Measurements from ENCODE around the gene B4GALT5. TPM values are rescaled to one million over a fixed set of nuclear protein-coding genes. Genes with fewer than 3 reads are reported as not detected.

The B4GALT5 gene
- total and polyA plus RNA-seq, 7 experiments from 2014 or later: 0.14 to 23.1 (median 3.6) TPM

DNA sequence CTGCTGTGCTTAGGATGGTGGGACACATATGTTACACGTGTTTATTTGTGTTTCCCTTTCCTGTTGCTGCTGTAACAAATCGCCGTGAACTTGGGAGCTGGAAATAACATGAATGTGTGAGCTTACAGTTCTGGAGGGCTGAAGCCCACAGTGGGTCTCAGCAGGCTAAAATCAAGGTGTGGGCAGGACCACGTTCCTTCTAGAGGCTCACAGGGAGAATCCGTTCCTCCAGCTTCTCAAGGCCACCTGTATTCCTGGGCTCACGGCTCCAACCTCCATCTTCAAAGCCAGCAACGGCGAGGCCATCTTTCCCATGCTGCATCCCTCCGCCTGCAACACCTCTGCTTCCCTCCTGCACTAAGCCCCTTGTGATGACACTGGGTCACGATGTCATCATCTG is 118.3 kb downstream of the B4GALT5 start:
- H3K9me3 Mint-ChIP-seq: peaks cover 0 to 19% (median 0%) of the 10 kb centered on the region in 11 donors
- H3K4me3 Mint-ChIP-seq: peak overlapping the region in 1 of 10 donors; percentile 85
- Histone ChIP-seq H3K27ac (ENCODE audit: low read depth, low read length) (no peak overlapping the region), H3K4me1 (ENCODE audit: control insufficient read depth in 2 of 2, insufficient read depth in 2 of 2, low read length in 2 of 2) (peaks cover 0 to 38% of the 10 kb centered on the region in 2 donors), H3K36me3 (ENCODE audit: control insufficient read depth in 2 of 3, insufficient read depth in 3 of 3, low read length in 3 of 3) (no peaks in the 10 kb centered on the region), H3K4me3 (ENCODE audit: low read length) (no peak overlapping the region), H3K9me3 (ENCODE audit: control insufficient read depth in 2 of 3, low read length in 3 of 3) (no peaks in the 10 kb centered on the region), H3K27me3 (ENCODE audit: control insufficient read depth in 2 of 2, insufficient read depth in 2 of 2, low read length in 2 of 2) (no peaks in the 10 kb centered on the region)
- peaks cover 0 to 13% (median 4%) of the 10 kb centered on the region in 5 donors for H3K27me3 Mint-ChIP-seq
- ChIA-PET POLR2A (no interaction called here), CTCF (no interaction called here)
- intact Hi-C loops (cut with micrococcal nuclease): loop anchor here in 1 of 2 donors (2.0 to 10.0 kb wide), 4 partner anchors 19 to 919 kb away; partner anchors contain the start of genes PTPN1 and ZNFX1
- H3K36me3 Mint-ChIP-seq: peaks cover 0 to 56% (median 0%) of the 10 kb centered on the region in 5 donors
- ATAC-seq (no peak), DNase-seq (no peak)
- peaks cover 0 to 85% (median 4%) of the 10 kb centered on the region in 7 donors for H3K4me1 Mint-ChIP-seq
- peak overlapping the region in 1 of 9 donors; percentile 97 for H3K27ac Mint-ChIP-seq

DNA sequence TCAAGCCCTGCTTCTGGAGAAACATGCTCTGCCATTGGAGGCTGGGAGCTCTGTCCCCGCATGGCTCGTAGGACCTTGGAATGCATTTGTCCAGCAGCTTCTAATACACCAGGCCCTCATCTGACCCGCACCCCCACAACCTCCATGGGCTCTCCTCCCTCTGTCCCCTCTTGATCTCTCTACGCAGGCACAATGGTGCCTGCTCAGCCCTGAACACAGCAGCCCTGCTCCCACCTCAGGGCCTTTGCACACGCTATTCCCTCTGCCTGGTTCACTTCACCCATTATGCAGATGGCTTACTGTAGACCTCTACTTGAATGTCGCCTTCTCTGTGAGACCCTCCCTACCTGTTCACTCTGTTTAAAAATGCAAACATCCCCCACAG is 118.8 kb downstream of the B4GALT5 start:
- Mint-ChIP-seq H3K27ac (peak overlapping the region in 1 of 9 donors; percentile 97), H3K36me3 (peaks cover 0 to 57% (median 0%) of the 10 kb centered on the region in 5 donors), H3K9me3 (peaks cover 0 to 24% (median 0%) of the 10 kb centered on the region in 11 donors), H3K4me3 (peak overlapping the region in 1 of 10 donors; percentile 85), H3K4me1 (peaks cover 0 to 85% (median 4%) of the 10 kb centered on the region in 7 donors), H3K27me3 (peaks cover 0 to 13% (median 4%) of the 10 kb centered on the region in 5 donors)
- no peak for DNase-seq
- no peaks in the 10 kb centered on the region for H3K36me3 ChIP-seq (ENCODE audit: control insufficient read depth in 2 of 3, insufficient read depth in 3 of 3, low read length in 3 of 3)
- ChIA-PET CTCF (interaction anchor here (1.0 kb wide), 1 partner anchor 9 kb away, joined by 3 read pairs; no protein-coding TSS in a partner anchor), POLR2A (no interaction called here)
- no peaks in the 10 kb centered on the region for H3K27me3 ChIP-seq (ENCODE audit: control insufficient read depth in 2 of 2, insufficient read depth in 2 of 2, low read length in 2 of 2)
- intact Hi-C loops (cut with micrococcal nuclease): loop anchor here in 1 of 2 donors (2.0 to 10.0 kb wide), 6 partner anchors 18 to 1807 kb away; partner anchors contain the start of genes PTPN1 and ZNFX1
- no peak overlapping the region for H3K4me3 ChIP-seq (ENCODE audit: low read length)
- H3K4me1 ChIP-seq (ENCODE audit: control insufficient read depth in 2 of 2, insufficient read depth in 2 of 2, low read length in 2 of 2): peaks cover 0 to 38% of the 10 kb centered on the region in 2 donors
- H3K27ac ChIP-seq (ENCODE audit: low read depth, low read length): no peak overlapping the region
- no peaks in the 10 kb centered on the region for H3K9me3 ChIP-seq (ENCODE audit: control insufficient read depth in 2 of 3, low read length in 3 of 3)
- no peak for ATAC-seq

DNA sequence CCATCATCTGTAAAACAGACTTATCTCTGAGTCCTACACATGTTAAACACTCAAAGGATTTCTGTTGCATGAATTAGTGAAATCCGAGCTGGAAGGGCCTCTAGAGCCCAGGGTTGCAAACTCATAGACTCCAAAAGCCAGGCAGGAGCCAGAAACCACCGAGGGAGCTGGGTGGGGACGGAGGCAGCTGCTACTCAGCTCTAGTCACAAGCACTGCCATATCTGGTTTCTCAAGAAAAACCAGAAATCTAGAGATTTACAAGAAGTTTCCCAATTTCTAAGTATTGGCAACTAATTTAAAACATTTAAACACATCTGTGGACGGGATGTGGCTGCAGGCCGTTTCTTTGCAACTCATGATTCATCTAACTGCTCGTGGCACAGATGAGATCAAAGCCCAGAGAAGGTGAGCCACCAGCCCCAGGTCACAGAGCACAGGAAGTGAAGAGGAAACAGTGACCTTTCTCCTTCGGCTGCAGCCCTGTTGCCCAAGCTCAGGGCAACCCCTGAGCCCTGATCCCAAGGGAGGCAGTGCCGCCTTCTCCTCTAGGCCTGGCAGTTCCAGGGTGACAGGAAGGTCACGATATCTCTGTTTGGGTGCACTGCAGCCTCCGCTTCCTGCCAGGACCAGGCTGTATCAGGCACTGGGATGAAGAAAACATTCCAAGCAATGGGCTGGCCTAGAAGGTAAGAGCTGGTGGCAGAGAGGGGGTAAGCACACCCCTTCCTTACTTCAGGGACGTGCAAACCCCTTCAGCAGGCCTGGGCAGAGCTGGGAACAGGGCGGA is 119.3 kb downstream of the B4GALT5 start:
- ChIA-PET POLR2A (no interaction called here), CTCF (interaction anchor here (1.0 kb wide), 1 partner anchor 9 kb away, joined by 3 read pairs; no protein-coding TSS in a partner anchor)
- Histone ChIP-seq H3K9me3 (ENCODE audit: control insufficient read depth in 2 of 3, low read length in 3 of 3) (no peaks in the 10 kb centered on the region), H3K36me3 (ENCODE audit: control insufficient read depth in 2 of 3, insufficient read depth in 3 of 3, low read length in 3 of 3) (no peaks in the 10 kb centered on the region), H3K27me3 (ENCODE audit: control insufficient read depth in 2 of 2, insufficient read depth in 2 of 2, low read length in 2 of 2) (no peaks in the 10 kb centered on the region), H3K4me3 (ENCODE audit: low read length) (no peak overlapping the region), H3K4me1 (ENCODE audit: control insufficient read depth in 2 of 2, insufficient read depth in 2 of 2, low read length in 2 of 2) (peaks cover 0 to 38% of the 10 kb centered on the region in 2 donors), H3K27ac (ENCODE audit: low read depth, low read length) (no peak overlapping the region)
- intact Hi-C loops (cut with micrococcal nuclease): loop anchor here in 1 of 2 donors (2.0 to 10.0 kb wide), 6 partner anchors 18 to 1808 kb away; partner anchors contain the start of genes PTPN1 and ZNFX1
- peaks cover 0 to 26% (median 0%) of the 10 kb centered on the region in 11 donors for H3K9me3 Mint-ChIP-seq
- H3K27me3 Mint-ChIP-seq: peaks cover 0 to 13% (median 4%) of the 10 kb centered on the region in 5 donors
- peaks cover 0 to 86% (median 4%) of the 10 kb centered on the region in 7 donors for H3K4me1 Mint-ChIP-seq
- ATAC-seq (no peak), DNase-seq (peak in 1 of 9 donors; percentile 76)
- peak overlapping the region in 1 of 10 donors; percentile 85 for H3K4me3 Mint-ChIP-seq
- H3K36me3 Mint-ChIP-seq: peaks cover 0 to 58% (median 0%) of the 10 kb centered on the region in 5 donors
- H3K27ac Mint-ChIP-seq: peak overlapping the region in 1 of 9 donors; percentile 97

DNA sequence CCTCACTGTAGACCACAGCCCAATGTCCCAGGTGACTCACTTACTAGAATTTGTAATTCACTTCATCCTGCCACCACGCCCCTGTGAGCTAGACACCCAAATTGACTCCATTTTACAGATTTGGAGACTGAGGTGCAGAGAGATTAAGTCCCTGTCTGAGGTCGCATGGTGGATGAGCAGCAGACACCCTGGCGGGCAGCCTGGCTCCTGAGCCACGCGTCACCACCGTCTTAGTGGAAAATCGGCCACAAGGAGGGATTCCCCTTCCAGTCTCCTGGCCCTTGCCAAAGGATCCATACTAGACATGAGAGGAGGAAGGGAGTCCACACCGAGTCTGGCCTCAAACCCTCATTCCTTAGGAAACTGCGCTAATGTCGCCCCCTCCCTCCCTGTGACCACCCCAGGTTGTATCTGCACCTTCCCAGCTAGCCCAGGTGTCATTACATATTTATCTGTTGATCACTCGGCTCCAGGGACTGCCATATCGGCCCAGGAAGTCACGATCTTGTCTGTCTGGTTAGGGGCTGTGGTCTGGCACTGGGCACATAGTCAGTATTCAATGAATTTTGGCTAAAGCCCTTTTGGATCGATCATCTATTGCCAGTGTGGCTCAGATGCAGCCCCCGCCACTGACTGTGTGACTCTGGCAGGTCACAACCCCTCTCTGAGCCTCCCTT is 120.1 kb downstream of the B4GALT5 start:
- Mint-ChIP-seq H3K27ac (peak overlapping the region in 1 of 9 donors; percentile 97), H3K36me3 (peaks cover 0 to 59% (median 0%) of the 10 kb centered on the region in 5 donors), H3K4me1 (peaks cover 0 to 87% (median 4%) of the 10 kb centered on the region in 7 donors), H3K9me3 (peaks cover 0 to 26% (median 0%) of the 10 kb centered on the region in 11 donors), H3K4me3 (peak overlapping the region in 1 of 10 donors; percentile 85), H3K27me3 (peaks cover 0 to 13% (median 4%) of the 10 kb centered on the region in 5 donors)
- no peaks in the 10 kb centered on the region for H3K9me3 ChIP-seq (ENCODE audit: control insufficient read depth in 2 of 3, low read length in 3 of 3)
- ChIA-PET CTCF (no interaction called here), POLR2A (no interaction called here)
- H3K4me1 ChIP-seq (ENCODE audit: control insufficient read depth in 2 of 2, insufficient read depth in 2 of 2, low read length in 2 of 2): peaks cover 0 to 38% of the 10 kb centered on the region in 2 donors
- no peak overlapping the region for H3K4me3 ChIP-seq (ENCODE audit: low read length)
- ATAC-seq (no peak), DNase-seq (no peak)
- H3K27me3 ChIP-seq (ENCODE audit: control insufficient read depth in 2 of 2, insufficient read depth in 2 of 2, low read length in 2 of 2): no peaks in the 10 kb centered on the region
- intact Hi-C loops (cut with micrococcal nuclease): loop anchor here in 1 of 2 donors (2.0 to 10.0 kb wide), 6 partner anchors 17 to 1809 kb away; partner anchors contain the start of genes PTPN1 and ZNFX1
- H3K36me3 ChIP-seq (ENCODE audit: control insufficient read depth in 2 of 3, insufficient read depth in 3 of 3, low read length in 3 of 3): no peaks in the 10 kb centered on the region
- H3K27ac ChIP-seq (ENCODE audit: low read depth, low read length): no peak overlapping the region

DNA sequence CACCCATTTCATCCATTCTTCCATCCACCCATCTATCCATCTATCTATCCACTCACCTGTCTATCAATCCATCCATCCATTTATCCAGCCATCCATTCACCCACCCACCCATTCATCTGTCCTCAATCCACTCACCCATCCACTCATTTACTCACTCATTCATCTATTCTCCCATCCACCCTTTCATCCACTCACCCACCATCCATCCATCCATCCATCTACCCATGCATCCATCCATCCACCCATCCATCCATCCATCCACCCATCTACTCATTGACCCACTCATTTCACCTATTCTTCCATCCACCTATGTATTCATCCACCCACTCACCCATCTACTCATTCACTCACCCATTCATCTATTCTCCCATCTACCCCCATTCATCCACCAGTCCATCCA is 121.6 kb downstream of the B4GALT5 start:
- Histone ChIP-seq H3K36me3 (ENCODE audit: control insufficient read depth in 2 of 3, insufficient read depth in 3 of 3, low read length in 3 of 3) (no peaks in the 10 kb centered on the region), H3K4me1 (ENCODE audit: control insufficient read depth in 2 of 2, insufficient read depth in 2 of 2, low read length in 2 of 2) (peaks cover 0 to 38% of the 10 kb centered on the region in 2 donors), H3K27ac (ENCODE audit: low read depth, low read length) (no peak overlapping the region), H3K4me3 (ENCODE audit: low read length) (no peak overlapping the region), H3K27me3 (ENCODE audit: control insufficient read depth in 2 of 2, insufficient read depth in 2 of 2, low read length in 2 of 2) (no peaks in the 10 kb centered on the region), H3K9me3 (ENCODE audit: control insufficient read depth in 2 of 3, low read length in 3 of 3) (no peaks in the 10 kb centered on the region)
- H3K27ac Mint-ChIP-seq: peak overlapping the region in 1 of 9 donors; percentile 97
- intact Hi-C loops (cut with micrococcal nuclease): loop anchor here in 1 of 2 donors (5.0 to 10.0 kb wide), 3 partner anchors 210 to 1810 kb away; partner anchors contain the start of gene PTPN1
- H3K4me3 Mint-ChIP-seq: peak overlapping the region in 1 of 10 donors; percentile 85
- peaks cover 0 to 85% (median 4%) of the 10 kb centered on the region in 7 donors for H3K4me1 Mint-ChIP-seq
- peaks cover 0 to 49% (median 0%) of the 10 kb centered on the region in 5 donors for H3K36me3 Mint-ChIP-seq
- peaks cover 0 to 17% (median 0%) of the 10 kb centered on the region in 11 donors for H3K9me3 Mint-ChIP-seq
- no peak for ATAC-seq
- DNase-seq: no peak
- peaks cover 0 to 13% (median 4%) of the 10 kb centered on the region in 5 donors for H3K27me3 Mint-ChIP-seq
- POLR2A ChIA-PET: no interaction called here
- CTCF ChIA-PET: no interaction called here

DNA sequence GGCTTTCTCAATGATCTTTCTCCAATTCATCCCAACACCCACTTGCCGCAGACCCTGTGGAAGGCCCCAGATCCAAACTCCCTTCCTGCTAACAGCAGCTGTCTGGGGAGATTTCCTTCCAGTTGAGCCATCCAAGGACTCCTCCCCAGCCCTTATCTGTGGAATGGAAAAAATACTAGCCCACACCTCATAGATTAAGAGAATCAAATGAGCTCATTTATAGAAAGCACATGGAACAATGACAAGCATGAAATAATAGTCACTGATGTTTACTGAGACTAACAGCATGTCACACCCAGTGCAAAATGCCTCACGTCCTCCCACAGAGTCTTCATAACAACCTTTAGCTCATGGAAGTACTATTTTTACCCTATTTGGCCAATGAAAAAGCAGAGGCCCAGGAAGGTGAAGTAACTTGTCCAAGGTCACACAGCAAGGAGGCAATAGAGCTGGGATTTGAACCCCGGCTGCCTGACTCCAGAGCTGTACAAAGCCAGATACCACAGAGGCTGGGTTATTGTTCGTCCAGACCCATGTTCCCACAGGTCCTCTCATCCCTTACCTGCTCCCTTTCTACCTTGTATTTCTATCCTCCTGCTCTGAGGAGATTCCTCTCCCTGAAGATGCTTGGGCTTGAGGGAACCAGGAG is 122.3 kb downstream of the B4GALT5 start:
- Histone ChIP-seq H3K9me3 (ENCODE audit: control insufficient read depth in 2 of 3, low read length in 3 of 3) (no peaks in the 10 kb centered on the region), H3K4me3 (ENCODE audit: low read length) (no peak overlapping the region), H3K36me3 (ENCODE audit: control insufficient read depth in 2 of 3, insufficient read depth in 3 of 3, low read length in 3 of 3) (no peaks in the 10 kb centered on the region), H3K4me1 (ENCODE audit: control insufficient read depth in 2 of 2, insufficient read depth in 2 of 2, low read length in 2 of 2) (peaks cover 0 to 36% of the 10 kb centered on the region in 2 donors), H3K27ac (ENCODE audit: low read depth, low read length) (no peak overlapping the region), H3K27me3 (ENCODE audit: control insufficient read depth in 2 of 2, insufficient read depth in 2 of 2, low read length in 2 of 2) (no peaks in the 10 kb centered on the region)
- Mint-ChIP-seq H3K4me3 (peak overlapping the region in 1 of 10 donors; percentile 85), H3K4me1 (peaks cover 0 to 83% (median 3%) of the 10 kb centered on the region in 7 donors), H3K36me3 (peaks cover 0 to 47% (median 0%) of the 10 kb centered on the region in 5 donors), H3K9me3 (peaks cover 0 to 17% (median 0%) of the 10 kb centered on the region in 11 donors), H3K27ac (peak overlapping the region in 2 of 9 donors; percentile 11 to 97), H3K27me3 (peaks cover 0 to 13% (median 4%) of the 10 kb centered on the region in 5 donors)
- POLR2A ChIA-PET: no interaction called here
- no peak for ATAC-seq
- peak in 1 of 9 donors; percentile 48 for DNase-seq
- CTCF ChIA-PET: no interaction called here
- intact Hi-C loops (cut with micrococcal nuclease): loop anchor here in 1 of 2 donors (5.0 to 10.0 kb wide), 3 partner anchors 211 to 1811 kb away; partner anchors contain the start of gene PTPN1
